GF-D8 (cell line): ENCODE measurements around the gene FBXL19.

Experiments
- DNase-seq: peaks from one replicate; lab custom pipeline; 2025; lab: John Stamatoyannopoulos, UW

Gene FBXL19

DNA sequence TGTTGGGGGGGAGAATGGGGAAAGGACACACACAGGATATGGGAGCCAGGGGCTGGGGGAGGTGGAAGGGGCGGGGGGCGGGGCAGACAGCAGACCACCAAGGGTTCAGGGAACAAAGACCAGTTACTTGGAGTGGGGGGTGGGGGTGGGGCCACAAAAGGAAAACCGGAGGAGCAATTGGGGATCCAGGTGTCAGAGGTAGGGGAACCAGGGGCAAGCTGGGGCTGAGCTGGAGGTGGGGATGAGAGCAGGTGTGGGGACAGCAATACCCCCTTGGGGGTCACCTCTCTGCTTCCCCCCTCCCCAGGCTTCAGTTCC lies 24.1 kb downstream of the FBXL19 start:
- DNase-seq: no peak

DNA sequence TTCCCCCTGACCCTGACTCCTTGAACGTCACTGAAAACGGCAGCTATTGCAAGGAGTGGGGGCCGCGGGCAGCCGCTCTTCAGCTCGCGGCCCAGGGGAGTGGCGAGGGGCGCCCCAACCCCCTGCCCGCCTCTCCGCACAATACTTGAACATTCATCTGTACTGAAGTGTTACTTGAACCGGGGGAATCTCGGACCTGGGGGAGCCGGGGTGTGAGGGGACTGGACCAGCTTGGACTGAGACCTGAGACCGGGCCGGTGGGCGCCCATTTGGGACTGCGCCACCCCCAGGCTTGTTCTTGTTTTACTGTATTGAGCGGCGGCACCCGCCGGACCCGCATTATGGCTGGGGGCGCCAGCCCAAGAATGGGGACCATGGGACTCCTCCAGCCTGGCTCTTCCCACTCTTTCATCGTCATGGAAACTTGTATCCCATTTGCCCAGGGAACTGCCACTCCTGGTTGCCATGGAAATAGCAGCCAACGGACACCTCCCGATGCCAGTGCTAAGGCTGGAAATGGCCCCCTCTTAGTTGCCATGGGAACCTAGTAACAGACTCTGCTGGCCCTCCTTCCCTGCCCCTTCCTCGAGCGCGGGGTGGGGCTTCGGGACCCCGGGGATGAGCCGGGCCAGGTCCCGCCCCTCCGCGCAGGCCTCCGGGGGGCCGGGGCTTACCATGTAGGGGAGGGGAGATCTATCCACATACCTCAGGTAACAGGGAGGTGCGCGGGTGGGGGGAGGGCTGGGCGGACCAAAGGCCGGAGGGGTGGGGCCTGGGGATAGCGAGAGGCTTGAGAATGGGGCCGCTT lies 24.7 kb downstream of the FBXL19 start:
- DNase-seq: no peak

DNA sequence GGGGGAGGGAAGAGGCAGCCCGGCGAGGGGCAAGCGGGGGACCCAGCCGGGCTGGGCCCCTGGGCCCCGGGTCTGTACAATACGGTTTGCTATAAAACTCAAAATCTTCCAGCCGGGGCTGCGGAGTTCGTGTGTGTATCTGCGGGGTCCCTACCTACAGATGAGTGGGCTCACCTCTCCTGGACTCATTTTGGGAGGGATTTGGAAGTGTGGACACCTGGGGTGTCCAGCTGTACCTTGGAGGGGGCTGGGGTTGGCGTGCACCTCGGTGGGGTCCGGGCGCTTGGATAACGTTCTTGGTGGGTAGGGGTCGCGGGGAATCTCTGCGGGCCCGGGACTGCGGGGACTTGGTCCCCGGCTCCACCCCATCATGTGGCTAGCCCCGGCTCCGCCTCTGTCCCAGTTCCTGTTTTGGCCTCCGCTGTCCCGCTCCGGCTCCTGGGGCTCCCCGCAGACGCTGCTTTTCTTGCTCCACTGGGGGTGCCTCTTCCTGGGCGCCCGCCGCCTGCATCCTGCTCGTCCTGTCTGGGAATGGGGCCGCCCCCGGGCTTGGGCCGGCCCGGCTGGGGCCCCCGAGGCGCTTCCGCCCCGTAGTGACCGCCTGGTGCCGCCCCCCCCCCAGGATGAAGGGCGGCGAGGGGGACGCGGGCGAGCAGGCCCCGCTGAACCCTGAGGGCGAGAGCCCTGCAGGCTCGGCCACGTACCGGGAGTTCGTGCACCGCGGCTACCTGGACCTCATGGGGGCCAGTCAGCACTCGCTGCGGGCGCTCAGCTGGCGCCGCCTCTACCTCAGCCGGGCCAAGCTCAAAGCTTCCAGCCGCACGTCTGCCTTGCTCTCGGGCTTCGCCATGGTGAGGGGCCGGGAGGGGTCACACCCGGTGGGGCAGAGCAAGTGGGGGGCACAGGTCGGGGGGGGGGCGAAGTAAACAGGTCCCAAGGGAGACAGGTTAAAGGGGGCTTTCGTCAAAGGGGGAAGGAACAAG lies 25.6 kb downstream of the FBXL19 start, which contains the start of gene ORAI3:
Gene ORAI3, plus strand, starts transcription at position 402 of the 983 bp plus-strand sequence. Its CDS starts 222 bp downstream, at position 624.
- DNase-seq: peak; percentile 65

DNA sequence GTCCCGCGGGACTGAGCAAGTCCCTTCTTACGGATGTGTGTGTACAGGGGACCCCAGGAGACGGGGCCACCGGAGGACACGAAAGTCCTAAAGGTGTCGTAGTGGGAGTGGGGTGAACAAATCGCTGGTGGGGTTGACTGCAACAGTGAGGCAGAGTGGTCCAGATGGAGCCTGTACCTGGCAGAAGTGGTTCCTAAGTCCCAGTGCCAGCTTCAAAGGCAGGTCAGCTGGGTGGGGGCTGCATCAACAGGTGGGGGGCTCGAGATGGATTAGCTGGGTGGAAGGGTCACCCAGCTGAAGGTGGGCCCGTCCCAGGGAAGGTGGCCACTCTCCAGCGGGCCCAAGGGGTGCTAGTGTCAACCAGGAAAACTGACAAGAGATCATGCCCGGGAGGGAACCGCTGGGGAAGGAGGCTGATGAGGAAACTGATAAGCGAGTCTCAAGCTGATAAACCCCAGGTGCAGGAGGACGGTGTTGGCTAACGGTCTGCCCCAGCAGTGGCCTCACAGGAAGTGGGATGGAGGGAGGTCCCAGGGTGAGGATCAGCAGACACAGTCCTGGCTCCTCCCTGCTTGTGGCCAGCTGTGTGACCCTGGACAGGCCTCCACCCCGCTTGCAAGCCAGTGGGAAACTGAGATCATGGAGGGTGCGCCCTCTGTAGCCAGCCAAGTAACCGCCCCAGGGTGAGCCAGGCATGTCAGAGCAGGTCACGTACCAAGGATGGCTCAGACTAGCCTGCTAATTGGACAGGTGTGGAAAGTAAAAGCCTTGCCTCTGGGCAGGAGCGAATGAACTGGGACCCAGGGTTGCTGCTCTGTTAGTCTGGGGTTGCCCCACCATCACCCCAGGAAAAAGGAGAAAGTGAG lies 26.5 kb downstream of the FBXL19 start:
- peak; percentile 95 for DNase-seq

DNA sequence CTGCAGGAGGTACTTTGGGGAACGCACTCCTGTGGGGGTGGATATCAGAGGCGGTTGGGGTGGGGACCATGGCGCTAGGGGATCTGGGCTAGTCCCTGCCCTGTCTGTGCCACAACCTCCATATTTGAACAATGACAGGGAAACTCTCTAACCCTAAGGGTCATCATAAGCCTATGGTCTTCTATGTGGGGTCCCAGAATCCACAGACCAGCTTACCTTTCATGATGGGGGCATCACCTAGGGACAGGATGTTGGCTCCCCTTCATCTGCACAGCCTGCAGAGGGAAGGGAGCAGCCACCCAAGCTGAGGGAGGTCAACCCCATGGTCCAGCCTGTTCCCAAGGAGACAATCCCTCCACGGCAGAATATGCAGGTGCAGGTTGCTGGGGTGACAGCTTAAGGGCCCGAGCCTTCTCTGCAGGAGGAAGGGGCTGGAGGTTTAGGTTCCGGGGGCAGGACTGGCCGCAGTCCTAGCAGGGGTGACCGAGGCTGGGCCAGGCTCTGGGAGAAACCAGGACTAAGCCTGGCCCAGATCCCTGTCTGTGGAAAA lies 27.2 kb downstream of the FBXL19 start:
- DNase-seq: no peak

DNA sequence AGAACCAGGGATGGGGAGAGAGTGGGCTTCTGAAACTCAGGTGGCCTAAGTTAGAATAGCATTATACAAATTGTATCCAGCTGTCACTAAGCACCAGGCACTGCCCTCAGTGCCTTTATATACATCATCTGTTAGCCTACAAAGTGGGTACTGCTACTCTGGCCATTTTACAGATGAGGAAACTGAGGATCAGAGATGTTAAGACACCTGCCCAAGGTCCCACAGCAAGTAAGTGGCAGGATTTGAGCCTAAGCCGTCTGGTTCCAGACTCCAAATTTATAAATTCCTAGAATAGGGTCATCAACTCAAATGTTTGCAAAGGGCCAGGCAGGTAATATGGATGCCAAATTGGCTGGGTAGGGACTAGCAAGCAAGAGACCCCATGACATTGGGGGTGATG lies 27.8 kb downstream of the FBXL19 start:
- no peak for DNase-seq

DNA sequence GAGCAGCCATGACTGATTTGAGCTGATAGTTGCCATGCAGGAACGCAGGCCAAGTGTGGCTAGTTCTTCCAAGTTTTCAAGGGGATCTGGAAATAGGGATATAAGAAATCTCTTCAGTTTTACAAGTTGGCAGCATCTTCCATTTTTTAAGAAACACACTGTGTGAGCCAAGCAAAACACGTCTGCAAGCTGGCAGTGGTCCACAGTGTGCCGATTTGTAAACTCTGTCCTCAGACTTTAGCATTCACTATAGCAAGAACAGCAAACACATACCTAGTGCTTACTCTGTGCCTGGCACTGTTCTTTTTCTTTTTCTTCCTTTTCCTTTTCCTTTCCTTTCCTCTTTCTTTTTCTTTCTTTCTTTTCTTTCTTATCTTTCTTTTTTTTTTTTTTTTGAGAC lies 28.4 kb downstream of the FBXL19 start:
- no peak for DNase-seq

DNA sequence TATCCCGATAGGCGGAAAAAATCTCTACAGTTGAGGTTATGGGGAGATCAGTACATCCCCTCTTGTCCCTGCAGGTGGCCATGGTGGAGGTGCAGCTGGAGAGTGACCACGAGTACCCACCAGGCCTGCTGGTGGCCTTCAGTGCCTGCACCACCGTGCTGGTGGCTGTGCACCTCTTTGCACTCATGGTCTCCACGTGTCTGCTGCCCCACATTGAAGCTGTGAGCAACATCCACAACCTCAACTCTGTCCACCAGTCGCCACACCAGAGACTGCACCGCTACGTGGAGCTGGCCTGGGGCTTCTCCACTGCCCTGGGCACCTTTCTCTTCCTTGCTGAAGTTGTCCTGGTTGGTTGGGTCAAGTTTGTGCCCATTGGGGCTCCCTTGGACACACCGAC lies 29.7 kb downstream of the FBXL19 start:
- DNase-seq: no peak

DNA sequence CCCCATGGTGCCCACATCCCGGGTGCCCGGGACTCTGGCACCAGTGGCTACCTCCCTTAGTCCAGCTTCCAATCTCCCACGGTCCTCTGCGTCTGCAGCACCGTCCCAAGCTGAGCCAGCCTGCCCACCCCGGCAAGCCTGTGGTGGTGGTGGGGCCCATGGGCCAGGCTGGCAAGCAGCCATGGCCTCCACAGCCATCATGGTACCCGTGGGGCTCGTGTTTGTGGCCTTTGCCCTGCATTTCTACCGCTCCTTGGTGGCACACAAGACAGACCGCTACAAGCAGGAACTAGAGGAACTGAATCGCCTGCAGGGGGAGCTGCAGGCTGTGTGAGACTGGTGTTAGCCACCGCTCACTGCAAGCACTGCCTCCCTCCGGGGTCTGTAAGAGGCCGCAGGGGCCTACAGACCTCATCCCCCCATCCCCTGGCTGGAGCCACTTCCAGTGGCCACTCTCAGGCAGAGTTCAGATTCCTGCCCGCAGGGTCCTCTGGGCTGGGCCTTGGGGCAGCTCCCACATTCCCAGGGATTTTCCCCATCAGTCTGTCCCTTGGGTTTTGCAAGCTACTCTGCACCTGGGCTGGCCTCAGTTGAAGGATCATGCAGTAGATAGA lies 30.2 kb downstream of the FBXL19 start:
- peak; percentile 35 for DNase-seq

DNA sequence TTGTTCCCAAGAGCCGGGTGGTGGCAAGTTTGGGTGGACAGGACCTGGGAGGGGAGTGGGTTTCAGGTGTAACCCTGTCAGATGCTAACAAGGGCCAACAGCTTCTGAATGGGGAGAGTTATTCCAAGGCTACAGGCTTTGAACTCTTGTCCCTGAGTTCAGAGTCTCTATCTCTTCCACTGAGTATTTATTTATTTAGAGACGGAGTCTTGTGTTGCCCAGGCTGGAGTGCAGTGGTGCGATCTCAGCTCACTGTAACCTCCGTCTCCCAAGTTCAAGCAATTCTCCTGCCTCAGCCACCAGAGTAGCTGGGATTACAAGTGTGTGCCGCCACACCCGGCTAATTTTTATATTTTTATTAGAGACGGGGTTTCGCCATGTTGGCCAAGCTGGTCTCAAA lies 31.6 kb downstream of the FBXL19 start:
- no peak for DNase-seq

DNA sequence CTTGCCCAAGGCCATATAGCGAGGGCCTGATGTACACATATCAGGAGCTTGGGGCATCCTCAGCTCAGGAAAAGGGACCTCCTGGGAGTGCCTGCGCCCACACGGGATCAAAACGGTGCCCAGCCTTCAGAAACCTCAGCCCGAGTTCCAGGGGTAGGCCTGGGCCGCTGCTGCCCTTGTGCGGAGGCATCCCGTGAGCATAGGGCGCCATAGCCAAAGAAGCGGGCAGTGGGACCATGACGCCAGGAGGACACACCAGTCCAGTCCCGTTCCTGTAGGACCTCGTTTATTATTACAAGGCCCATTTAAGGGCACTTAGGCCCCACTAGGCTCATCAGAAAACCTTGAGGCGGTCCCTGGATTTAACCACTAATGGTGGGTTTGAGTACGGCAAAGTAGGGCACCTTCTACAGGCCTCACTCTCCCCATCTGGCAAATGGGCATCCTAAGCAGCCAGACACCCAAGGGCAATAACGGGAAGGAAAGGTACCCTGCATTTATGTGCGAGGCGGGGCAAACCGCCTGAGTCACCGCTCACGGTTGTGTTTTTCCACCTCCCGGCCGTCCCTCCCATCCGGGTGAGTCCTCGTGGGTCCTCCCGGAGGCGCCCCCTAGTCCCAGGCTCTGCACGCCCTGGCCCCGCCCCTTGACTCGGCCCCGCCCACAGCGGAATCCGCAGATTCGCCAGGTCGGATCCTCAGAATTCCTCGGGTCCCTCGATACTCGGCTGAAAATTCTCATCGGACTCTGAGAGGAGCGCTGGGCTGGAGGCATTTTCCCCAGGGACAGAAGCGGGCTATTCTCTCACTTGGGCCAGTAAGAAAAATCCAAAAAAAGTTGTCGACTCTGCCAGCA lies 33.5 kb downstream of the FBXL19 start:
- DNase-seq: peak; percentile 68

DNA sequence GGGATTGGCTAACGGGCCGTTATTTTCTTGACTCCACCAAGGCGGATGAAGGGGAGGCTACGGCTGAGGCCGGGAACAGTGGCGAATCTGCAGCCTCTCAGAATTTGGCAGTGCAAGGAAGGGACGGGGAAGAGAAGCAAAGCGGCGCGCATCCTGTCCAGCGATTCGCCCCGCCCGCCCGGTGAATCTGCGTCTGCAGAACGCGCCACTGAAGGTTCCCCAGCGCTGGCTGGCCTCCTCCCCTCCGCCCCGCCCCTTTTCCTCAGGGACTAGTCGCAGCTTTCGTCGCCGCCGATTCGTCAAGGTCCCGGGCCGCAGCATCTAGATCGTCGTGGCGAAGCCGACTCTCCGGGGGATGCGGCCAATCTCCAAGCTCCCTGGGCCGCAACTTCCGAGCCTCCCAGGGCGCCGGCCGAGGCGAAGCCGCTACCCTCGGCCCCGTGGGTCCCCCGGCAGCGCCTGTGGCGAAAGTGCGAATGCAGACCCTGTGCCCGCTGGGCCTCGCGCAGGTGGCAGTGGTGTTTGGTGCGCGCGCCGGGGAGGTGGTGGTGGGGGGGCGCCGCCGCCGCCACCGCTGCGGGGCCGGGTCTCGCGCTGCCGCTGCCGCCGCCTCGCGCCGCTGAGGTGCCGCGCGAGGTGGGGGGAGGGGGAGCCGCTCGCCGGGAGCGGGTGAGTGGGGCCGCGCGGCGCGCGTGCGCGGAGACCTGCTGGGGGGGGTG lies 34.2 kb downstream of the FBXL19 start, which contains the start of gene SETD1A:
Gene SETD1A, plus strand, starts transcription at position 299 of the 719 bp plus-strand sequence. CDS start 978 bp downstream, outside the sequence.
- peak; percentile 86 for DNase-seq

DNA sequence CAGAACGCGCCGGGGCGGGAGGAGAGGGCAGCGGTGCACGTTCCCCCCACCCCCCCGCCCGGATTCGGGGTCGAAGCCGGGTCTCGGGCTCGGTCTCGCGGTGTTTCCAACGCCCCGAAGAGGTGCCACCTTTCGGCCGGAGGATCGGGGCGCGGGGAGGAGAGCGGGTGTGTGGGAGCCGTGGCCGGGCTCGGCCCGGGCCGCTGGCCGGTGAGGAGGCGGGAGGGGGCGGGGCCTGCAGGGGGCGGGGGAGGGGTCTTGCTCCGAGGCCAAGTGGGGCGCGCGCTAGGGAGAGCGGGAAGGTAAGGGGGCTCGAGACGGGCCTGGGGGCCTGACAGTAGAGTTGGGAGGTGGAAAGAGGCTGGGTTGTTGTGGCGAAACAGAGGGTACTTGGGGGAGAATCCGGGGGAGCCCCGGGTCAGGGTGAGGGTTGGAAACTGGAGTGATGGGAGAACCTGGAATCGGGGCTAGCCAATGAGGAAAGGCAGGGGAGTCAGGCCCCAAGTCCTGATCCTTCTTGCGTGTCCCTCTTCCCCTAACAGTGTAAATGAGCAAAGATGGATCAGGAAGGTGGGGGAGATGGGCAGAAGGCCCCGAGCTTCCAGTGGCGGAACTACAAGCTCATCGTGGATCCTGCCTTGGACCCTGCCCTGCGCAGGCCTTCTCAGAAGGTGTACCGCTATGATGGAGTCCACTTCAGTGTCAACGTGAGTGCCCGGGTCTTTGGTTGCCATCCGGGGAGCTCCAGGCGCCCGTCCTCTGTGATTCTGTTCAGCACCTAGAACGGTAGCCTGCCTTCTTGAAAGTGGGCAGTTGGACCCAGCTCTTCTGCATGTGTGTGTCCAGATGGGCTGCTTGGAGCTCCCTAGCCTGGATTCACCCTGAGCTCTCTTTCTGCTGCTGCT lies 35.1 kb downstream of the FBXL19 start:
- no peak for DNase-seq

DNA sequence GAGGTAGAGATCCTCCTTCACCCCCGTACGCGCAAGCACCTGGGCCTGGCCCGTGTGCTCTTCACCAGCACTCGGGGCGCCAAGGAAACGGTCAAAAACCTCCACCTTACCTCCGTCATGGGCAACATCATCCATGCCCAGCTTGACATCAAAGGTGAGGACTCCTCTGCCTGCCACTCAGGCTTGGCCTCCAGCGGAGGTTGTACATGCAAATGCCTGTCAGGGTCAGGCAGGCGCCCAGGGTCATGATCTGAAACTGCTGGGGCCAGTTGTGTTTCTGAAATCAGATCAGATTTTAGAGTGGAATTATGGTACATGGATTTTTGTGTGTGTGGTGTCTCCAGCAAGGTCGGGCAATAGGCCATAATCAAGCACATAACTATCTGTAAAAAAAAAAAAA lies 38.0 kb downstream of the FBXL19 start:
- DNase-seq: no peak

DNA sequence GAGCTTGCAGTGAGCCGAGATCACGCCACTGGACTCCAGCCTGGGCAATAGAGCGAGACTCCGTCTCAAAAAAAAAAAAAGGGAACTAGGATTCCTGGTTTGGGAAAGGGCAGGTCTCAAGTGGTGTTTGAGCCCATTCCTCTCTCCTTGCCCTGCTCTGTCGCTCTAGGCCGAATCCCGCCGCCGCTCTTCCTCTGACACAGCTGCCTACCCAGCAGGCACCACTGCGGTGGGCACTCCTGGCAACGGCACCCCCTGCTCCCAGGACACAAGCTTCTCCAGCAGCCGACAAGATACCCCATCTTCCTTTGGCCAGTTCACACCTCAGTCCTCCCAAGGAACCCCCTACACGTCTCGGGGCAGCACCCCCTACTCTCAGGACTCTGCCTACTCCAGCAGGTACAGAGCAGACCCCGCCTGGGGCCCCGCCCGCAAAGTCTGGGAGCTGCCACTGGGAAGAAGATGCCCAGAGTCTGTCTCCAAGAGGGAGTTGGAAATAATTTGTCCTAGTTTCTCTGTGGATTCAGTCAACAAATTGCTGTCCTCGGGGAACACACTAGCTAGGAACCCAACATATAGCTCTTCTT lies 40.6 kb downstream of the FBXL19 start:
- DNase-seq: no peak

DNA sequence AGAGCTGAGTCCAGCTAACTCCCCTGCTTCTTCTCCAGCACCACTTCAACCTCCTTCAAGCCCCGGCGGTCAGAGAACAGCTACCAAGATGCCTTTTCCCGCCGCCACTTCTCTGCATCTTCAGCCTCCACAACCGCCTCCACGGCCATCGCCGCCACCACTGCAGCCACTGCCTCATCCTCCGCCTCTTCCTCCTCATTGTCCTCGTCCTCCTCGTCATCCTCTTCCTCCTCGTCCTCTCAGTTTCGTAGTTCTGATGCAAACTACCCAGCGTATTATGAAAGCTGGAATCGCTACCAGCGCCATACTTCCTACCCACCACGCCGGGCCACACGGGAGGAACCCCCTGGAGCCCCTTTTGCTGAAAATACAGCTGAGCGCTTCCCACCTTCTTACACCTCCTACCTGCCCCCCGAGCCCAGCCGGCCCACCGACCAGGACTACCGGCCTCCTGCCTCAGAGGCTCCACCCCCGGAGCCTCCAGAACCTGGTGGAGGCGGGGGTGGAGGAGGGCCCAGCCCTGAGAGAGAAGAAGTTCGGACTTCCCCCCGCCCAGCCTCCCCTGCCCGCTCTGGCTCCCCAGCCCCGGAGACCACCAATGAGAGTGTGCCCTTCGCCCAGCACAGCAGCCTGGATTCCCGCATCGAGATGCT lies 41.3 kb downstream of the FBXL19 start:
- no peak for DNase-seq

DNA sequence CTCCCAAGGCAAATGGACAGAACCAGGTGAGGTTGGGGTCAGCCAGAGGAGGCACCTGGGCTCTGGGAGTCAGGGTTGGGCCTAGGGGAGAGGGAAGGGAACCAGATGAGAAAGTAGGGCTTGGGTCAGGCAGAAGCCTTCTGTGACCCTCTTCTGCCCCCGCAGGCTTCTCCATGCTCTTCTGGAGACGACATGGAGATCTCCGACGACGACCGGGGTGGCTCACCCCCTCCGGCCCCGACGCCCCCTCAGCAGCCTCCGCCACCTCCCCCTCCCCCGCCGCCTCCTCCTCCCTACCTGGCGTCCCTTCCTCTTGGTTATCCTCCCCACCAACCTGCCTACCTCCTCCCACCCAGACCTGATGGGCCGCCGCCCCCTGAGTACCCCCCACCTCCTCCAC lies 42.1 kb downstream of the FBXL19 start:
- DNase-seq: no peak
